ENCODE measurements around the gene LMO3. TPM values are rescaled to one million over a fixed set of nuclear protein-coding genes. Genes with fewer than 3 reads are reported as not detected.

The LMO3 gene
- total and polyA plus RNA-seq, 2 donors (not counting 3 experiments of a cell fraction or from before 2014, with no cell fraction given) = not detected

DNA sequence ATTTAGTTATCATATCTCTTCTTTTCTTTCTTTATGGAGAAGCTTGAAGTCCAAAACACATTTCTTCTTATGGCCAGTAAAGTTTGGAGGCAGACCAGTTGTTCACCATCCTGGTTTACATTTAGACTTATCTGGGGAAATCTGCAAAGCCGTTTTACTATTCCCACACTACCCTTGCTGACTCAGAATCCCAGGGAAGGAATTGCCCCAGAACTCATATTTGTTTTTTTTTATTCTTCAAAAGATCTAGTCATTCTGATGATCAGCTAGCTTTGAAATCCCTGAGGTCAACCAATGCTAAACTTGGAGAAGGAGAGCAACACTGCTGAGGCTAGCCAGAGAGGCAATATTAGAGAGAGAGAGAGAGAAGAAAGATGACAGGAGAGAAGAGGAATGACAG is 12.3 kb upstream of the LMO3 start:
- DNase-seq (ENCODE audit: low read depth, low spot score) (no peak), FAIRE-seq (no peak)
- Histone ChIP-seq H3K4me1 (ENCODE audit: control insufficient read depth, extremely low read depth, insufficient read depth, low read length) (no peaks in the 10 kb centered on the region), H3K27ac (ENCODE audit: insufficient read depth, low read depth, low read length) (no peak overlapping the region), H2AFZ (ENCODE audit: low read depth, low read length) (no peak overlapping the region), H3K9me3 (replicated peaks; ENCODE audit: control insufficient read depth, insufficient read depth, low read length) (no peaks in the 10 kb centered on the region), H3K9me1 (replicated peaks; ENCODE audit: control insufficient read depth, extremely low read depth, insufficient read depth, low read length) (no peaks in the 10 kb centered on the region), H3K27me3 (ENCODE audit: control insufficient read depth in 2 of 2, insufficient read depth in 2 of 2, low read length in 2 of 2) (no peaks in the 10 kb centered on the region), H4K20me1 (replicated peaks; ENCODE audit: control insufficient read depth, extremely low read depth, insufficient read depth, low read length) (no peaks in the 10 kb centered on the region), H3K9ac (replicated peaks; ENCODE audit: extremely low read depth, insufficient read depth, low read length) (no peak overlapping the region), H3K36me3 (ENCODE audit: control insufficient read depth in 2 of 2, extremely low read depth in 1 of 2, insufficient read depth in 2 of 2, low read length in 2 of 2) (no peaks in the 10 kb centered on the region), H3K79me2 (ENCODE audit: control insufficient read depth, insufficient read depth, low read length) (no peaks in the 10 kb centered on the region), H3K4me3 (replicated peaks in 1 of 3; ENCODE audit: insufficient read depth in 1 of 3, low read depth in 1 of 3, low read length in 3 of 3) (no peak overlapping the region), H3K4me2 (ENCODE audit: insufficient read depth, low read length) (no peak overlapping the region)
- ChIA-PET POLR2A (no interaction called here), CTCF (interaction anchor here (0.6 kb wide), 1 partner anchor 12 kb away, joined by 3 read pairs; no protein-coding TSS in a partner anchor)
- no TSS peak for BruUV-seq (replicated peaks)
- dilution Hi-C loops (cut with MboI; ENCODE audit: extremely low pct_ligation_motif_present, low sequenced_read_pairs) = no loop called here
- intact Hi-C loops (cut with micrococcal nuclease) = no loop called here
- TF ChIP-seq CTCF (IDR thresholded peaks at IDR 0.05; ENCODE audit: extremely low read depth in 1 of 2, insufficient read depth in 1 of 2, low read depth in 1 of 2, low read length in 2 of 2) = no peak
- no peak for TF ChIP-seq EZH2 (IDR thresholded peaks at IDR 0.05; ENCODE audit: borderline replicate concordance, low read depth, low read length, severe bottlenecking)
- no peak for TF ChIP-seq MYC (IDR thresholded peaks at IDR 0.05; ENCODE audit: low read depth, low read length)
- no peak for TF ChIP-seq FOS (IDR thresholded peaks at IDR 0.05; ENCODE audit: borderline replicate concordance, insufficient read depth, low read length)
- no peak for TF ChIP-seq GATA2 (IDR thresholded peaks at IDR 0.05; ENCODE audit: insufficient read depth, insufficient read length, low read depth, low read length)
- TF ChIP-seq POLR2AphosphoS5 (IDR thresholded peaks at IDR 0.05; ENCODE audit: insufficient read depth, low read depth, low read length) = no peak
- no peak for TF ChIP-seq JUN (IDR thresholded peaks at IDR 0.05; ENCODE audit: borderline replicate concordance, insufficient read depth, insufficient read length, low read depth)

All from endothelial cell of umbilical vein (primary cell).